DND-41 (cell line): ENCODE data around the gene SLC1A2.

Experiments used
- ATAC-seq: fragments of 200-7000 bp; cut with Tn5 transposase; 3 replicates; pipeline ENCODE4 v1.9.1; 2021; ENCODE audit warnings: low read depth; ENCODE audit not compliant: insufficient read depth
- DNase-seq: peaks from one replicate; pipeline ENCODE4 v3.0.0-alpha.2; 2020
- H2AFZ ChIP-seq: 2 replicates; pipeline ENCODE4 v1.6.0; 2012; ENCODE audit warnings: low read depth, low read length
- H3K27ac ChIP-seq: 2 replicates; pipeline ENCODE4 v1.5.1; 2012; ENCODE audit warnings: low read length, inconsistent platforms
- H3K27me3 ChIP-seq: fragments of 200-600 bp; sonication (generic); 2 replicates; pipeline ENCODE4 v1.6.0; 2012; ENCODE audit warnings: low read length, mild to moderate bottlenecking, inconsistent platforms; ENCODE audit not compliant: insufficient read depth, poor library complexity
- H3K36me3 ChIP-seq: 2 replicates; pipeline ENCODE4 v1.5.1; 2012; ENCODE audit warnings: low read length, inconsistent platforms; ENCODE audit not compliant: insufficient read depth
- H3K4me1 ChIP-seq: 2 replicates; pipeline ENCODE4 v1.5.1; 2012; ENCODE audit warnings: mild to moderate bottlenecking, low read length; ENCODE audit not compliant: insufficient read depth
- H3K4me2 ChIP-seq: 2 replicates; pipeline ENCODE4 v1.6.0; 2012; ENCODE audit warnings: mild to moderate bottlenecking, moderate library complexity, low read length, inconsistent platforms; ENCODE audit not compliant: insufficient read depth
- H3K4me3 ChIP-seq, 2 experiments: fragments of 200-600 bp in 1 of 2; shearing (Covaris generic) in 1 of 2; 2 replicates each; pipeline ENCODE4 v1.5.1; 2012 to 2016; ENCODE audit warnings: inconsistent platforms in 2 of 2, low read length in 2 of 2, mild to moderate bottlenecking in 2 of 2, low read depth in 1 of 2, moderate library complexity in 1 of 2
- H3K79me2 ChIP-seq: 2 replicates; pipeline ENCODE4 v1.6.0; 2012; ENCODE audit warnings: low read length, inconsistent platforms; ENCODE audit not compliant: insufficient read depth
- H3K9ac ChIP-seq: 2 replicates; pipeline ENCODE4 v1.6.0; 2012; ENCODE audit warnings: low read depth, mild to moderate bottlenecking, inconsistent platforms, low read length, moderate library complexity
- H3K9me3 ChIP-seq: 2 replicates; pipeline ENCODE4 v1.5.1; 2012; ENCODE audit warnings: low read length, moderate library complexity, mild to moderate bottlenecking, inconsistent platforms; ENCODE audit not compliant: insufficient read depth, severe bottlenecking
- H4K20me1 ChIP-seq: 2 replicates; pipeline ENCODE4 v1.6.0; 2012; ENCODE audit warnings: low read length; ENCODE audit not compliant: insufficient read depth
- CTCF ChIP-seq: IDR thresholded peaks from 2 replicates; pipeline ENCODE4 v1.5.1; 2012; ENCODE audit warnings: borderline replicate concordance, low read length, moderate library complexity, mild to moderate bottlenecking; ENCODE audit not compliant: poor library complexity, severe bottlenecking; ENCODE audit errors: extremely low read depth
- EZH2 ChIP-seq: IDR thresholded peaks from 3 replicates; pipeline ENCODE4 v1.6.1; 2012; ENCODE audit warnings: borderline replicate concordance, low read depth, mild to moderate bottlenecking, moderate library complexity, low read length, inconsistent platforms; ENCODE audit not compliant: severe bottlenecking

Gene SLC1A2

GRCh38 chr11:35253237-35253636 is 166.1 kb downstream of the SLC1A2 start:
- no peaks in the 10 kb centered on the region for H3K27me3 ChIP-seq

GRCh38 chr11:35250621-35251020 is 168.7 kb downstream of the SLC1A2 start:
- Histone ChIP-seq H3K4me3 (no peak overlapping the region), H3K9me3 (peaks cover 1% of the 10 kb centered on the region), H3K27ac (no peak overlapping the region), H3K4me1 (no peaks in the 10 kb centered on the region), H2AFZ (no peak overlapping the region), H3K36me3 (no peaks in the 10 kb centered on the region), H3K4me2 (no peak overlapping the region), H3K9ac (no peak overlapping the region), H3K79me2 (no peaks in the 10 kb centered on the region), H4K20me1 (no peaks in the 10 kb centered on the region), H3K27me3 (no peaks in the 10 kb centered on the region)
- no peak for DNase-seq
- ATAC-seq: no peak
- TF ChIP-seq CTCF (no peak), EZH2 (no peak)

More at GRCh38 chr11:35253237-35253636, 166.1 kb downstream of the SLC1A2 start:
- Histone ChIP-seq H3K9ac (no peak overlapping the region), H3K79me2 (no peaks in the 10 kb centered on the region), H3K36me3 (no peaks in the 10 kb centered on the region), H2AFZ (no peak overlapping the region), H3K4me3 (no peak overlapping the region), H3K9me3 (peaks cover 1% of the 10 kb centered on the region), H3K4me2 (no peak overlapping the region), H3K27ac (no peak overlapping the region), H4K20me1 (no peaks in the 10 kb centered on the region), H3K4me1 (no peaks in the 10 kb centered on the region)
- DNase-seq: no peak
- TF ChIP-seq CTCF: no peak
- no peak for TF ChIP-seq EZH2
- no peak for ATAC-seq

- Histone ChIP-seq H3K27me3 (no peaks in the 10 kb centered on the region), H3K4me2 (no peak overlapping the region), H3K9ac (no peak overlapping the region), H3K9me3 (peaks cover 1% of the 10 kb centered on the region), H3K27ac (no peak overlapping the region), H3K79me2 (no peaks in the 10 kb centered on the region), H3K36me3 (no peaks in the 10 kb centered on the region), H4K20me1 (no peaks in the 10 kb centered on the region), H2AFZ (no peak overlapping the region), H3K4me1 (no peaks in the 10 kb centered on the region), H3K4me3 (no peak overlapping the region)
- ATAC-seq (no peak), DNase-seq (no peak)
- TF ChIP-seq CTCF: no peak
- TF ChIP-seq EZH2: no peak
These were observed 169.2 kb downstream of the SLC1A2 start for GRCh38 chr11:35250192-35250591.

GRCh38 chr11:35248558-35249323 is 170.6 kb downstream of the SLC1A2 start:
- Histone ChIP-seq H3K9me3 (peaks cover 1% of the 10 kb centered on the region), H3K4me1 (no peaks in the 10 kb centered on the region), H3K79me2 (no peaks in the 10 kb centered on the region), H3K27me3 (no peaks in the 10 kb centered on the region), H2AFZ (no peak overlapping the region), H3K36me3 (no peaks in the 10 kb centered on the region), H3K9ac (no peak overlapping the region), H3K27ac (no peak overlapping the region), H4K20me1 (no peaks in the 10 kb centered on the region), H3K4me3 (no peak overlapping the region), H3K4me2 (no peak overlapping the region)
- DNase-seq: no peak
- no peak for ATAC-seq
- TF ChIP-seq CTCF (no peak), EZH2 (no peak)
